B cell (primary cell): ENCODE measurements around the gene USP48.

Experiments used
- EZH2 ChIP-seq: IDR thresholded peaks from 2 replicates; pipeline ENCODE4 v1.6.1; 2012; ENCODE audit warnings: borderline replicate concordance, low read depth, mild to moderate bottlenecking, moderate library complexity, low read length; ENCODE audit not compliant: insufficient read depth, poor library complexity, severe bottlenecking
- TF ChIP-seq, protein P1 (sequence below): fragments of 200-600 bp; IDR thresholded peaks from one replicate; pipeline ENCODE4 v1.8.0; 2022; ENCODE audit warnings: antibody characterized with exemption, mild to moderate bottlenecking

DNA sequence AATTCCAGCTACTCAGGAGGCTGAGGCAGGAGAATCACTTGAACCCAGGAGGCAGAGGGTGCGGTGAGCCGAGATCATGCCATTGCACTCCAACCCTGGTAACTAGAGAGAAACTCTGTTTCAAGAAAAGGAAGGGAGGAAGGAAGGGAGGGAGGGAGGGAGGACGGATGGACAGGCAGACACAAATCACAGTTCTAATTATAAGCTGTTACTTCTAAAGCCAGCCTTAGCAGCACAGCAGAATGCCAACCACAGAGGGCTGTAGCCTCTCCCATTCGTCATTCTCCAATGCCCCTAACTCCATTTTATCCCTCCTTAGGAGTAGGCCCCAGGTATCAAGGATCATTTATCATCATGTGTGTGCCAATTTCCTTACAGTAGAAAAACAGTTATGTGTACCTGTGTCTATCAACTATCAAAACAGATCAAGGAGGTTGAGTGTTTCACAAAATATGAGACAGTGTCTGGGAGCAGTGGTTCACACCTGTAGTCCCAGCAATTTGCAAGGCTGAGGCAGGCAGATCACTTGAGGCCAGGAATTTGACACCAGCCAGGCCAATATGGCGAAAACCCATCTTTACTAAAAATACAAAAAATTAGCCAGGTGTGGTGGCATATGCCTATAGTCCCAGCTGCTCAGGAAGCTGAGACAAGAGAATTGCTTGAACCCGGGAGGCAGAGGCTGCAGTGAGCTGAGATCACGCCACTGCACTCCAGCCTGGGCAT, 19.1 kb downstream of the USP48 start:
- TF ChIP-seq, protein P1, sequence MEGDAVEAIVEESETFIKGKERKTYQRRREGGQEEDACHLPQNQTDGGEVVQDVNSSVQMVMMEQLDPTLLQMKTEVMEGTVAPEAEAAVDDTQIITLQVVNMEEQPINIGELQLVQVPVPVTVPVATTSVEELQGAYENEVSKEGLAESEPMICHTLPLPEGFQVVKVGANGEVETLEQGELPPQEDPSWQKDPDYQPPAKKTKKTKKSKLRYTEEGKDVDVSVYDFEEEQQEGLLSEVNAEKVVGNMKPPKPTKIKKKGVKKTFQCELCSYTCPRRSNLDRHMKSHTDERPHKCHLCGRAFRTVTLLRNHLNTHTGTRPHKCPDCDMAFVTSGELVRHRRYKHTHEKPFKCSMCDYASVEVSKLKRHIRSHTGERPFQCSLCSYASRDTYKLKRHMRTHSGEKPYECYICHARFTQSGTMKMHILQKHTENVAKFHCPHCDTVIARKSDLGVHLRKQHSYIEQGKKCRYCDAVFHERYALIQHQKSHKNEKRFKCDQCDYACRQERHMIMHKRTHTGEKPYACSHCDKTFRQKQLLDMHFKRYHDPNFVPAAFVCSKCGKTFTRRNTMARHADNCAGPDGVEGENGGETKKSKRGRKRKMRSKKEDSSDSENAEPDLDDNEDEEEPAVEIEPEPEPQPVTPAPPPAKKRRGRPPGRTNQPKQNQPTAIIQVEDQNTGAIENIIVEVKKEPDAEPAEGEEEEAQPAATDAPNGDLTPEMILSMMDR: no peak
- TF ChIP-seq EZH2: no peak
